Ramos (cell line): ENCODE results near the gene ALK.

ENCODE experiments used
- in situ Hi-C: fragments of 300-500 bp; cut with MboI; formaldehyde crosslinking; loops from one replicate; pipeline ENCODE4 v1.14.3; 2022; ENCODE audit warnings: low sequenced_read_pairs; ENCODE audit not compliant: unreplicated experiment

Gene ALK

DNA sequence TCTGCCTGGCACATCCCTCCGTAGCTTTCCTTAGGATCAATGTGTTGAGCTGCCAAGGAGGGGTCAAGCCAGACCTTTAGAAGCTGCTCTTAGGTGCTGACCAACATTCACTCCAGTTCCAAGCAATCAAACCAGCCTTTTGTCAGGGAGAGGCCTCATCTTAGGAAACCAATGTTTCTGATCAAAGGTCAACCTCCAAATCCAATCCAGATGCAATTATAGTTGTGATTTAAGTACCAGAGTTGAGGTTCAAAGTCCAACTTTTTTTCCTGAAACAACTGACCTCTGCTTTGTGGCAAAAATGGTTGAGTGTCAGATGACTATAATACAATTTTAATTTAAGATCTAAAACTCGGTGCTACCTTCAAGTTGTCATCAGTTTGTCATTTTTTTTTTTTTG lies 303.4 kb downstream of the ALK start:
- in situ Hi-C loops, result no loop called here

DNA sequence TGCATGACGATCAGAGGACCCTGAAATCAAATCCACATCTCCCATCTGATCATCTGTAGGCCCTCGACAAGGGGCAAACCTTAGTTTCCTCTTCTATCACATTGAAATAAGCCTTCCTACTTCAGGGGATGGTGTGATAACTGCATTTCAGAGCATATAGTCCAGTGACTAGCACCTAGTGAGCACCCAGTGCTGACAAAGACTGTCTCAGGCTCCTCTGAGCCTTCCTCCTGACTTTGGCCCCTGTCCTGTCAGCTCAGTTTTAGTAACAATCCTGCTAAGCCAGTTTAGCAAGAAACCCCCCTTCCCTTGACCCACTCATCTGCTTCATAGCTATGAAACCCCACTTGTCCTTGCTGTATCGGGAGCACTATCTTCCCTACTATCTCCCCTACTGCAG lies 304.0 kb downstream of the ALK start:
- in situ Hi-C loops, result no loop called here

- in situ Hi-C loops, result no loop called here
These were observed 304.8 kb downstream of the ALK start for GRCh38 chr2:29616569-29616968.

- in situ Hi-C loops, result no loop called here
These were observed 305.5 kb downstream of the ALK start for GRCh38 chr2:29615841-29616240.

DNA sequence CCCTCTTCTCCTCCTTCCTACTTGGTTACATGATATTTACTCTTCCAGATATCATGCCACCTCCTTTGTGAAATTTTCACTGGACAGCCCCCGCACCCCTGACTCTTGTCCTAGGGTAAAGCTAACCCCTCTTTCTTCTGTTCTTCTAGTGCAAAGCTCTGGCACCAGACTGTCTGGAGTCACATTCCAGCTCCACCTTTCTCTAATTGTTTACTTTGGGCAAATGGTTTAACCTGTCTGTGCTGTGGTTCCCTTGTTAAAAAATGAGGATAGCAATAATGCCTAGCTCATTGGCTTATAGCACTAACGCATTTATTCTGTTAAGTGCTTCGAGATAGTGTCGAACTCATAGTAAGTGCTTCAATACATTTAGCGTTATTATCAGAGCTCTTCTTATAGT lies 306.2 kb downstream of the ALK start:
- in situ Hi-C loops, result no loop called here

DNA sequence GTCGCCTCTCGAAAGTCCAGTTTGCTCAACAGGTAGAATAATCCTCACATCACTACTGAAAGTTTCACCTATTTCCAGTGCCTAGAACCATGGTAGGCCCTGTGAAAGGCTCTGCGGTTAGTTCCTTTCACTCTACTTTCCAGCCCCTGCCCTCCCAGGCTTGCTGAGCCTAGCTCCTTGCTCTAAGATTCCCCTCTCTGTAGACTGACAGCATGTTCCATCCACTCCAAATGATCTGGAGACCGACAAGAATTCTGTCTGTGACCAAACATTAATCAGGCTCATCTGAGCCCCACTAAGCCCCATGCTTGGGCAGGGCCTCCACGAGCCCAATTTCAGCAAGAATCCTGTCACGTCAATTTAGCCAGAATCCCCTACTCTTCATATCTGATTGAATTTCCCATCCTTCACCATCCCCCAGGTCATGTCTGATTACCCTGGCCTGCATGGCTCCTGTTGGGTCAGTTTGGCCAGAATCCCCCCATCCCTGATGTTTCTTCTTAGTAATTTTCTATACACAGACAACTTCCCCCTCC lies 307.0 kb downstream of the ALK start:
- in situ Hi-C loops, result no loop called here

- in situ Hi-C loops, result no loop called here
These were observed 307.6 kb downstream of the ALK start for GRCh38 chr2:29613792-29614266.

DNA sequence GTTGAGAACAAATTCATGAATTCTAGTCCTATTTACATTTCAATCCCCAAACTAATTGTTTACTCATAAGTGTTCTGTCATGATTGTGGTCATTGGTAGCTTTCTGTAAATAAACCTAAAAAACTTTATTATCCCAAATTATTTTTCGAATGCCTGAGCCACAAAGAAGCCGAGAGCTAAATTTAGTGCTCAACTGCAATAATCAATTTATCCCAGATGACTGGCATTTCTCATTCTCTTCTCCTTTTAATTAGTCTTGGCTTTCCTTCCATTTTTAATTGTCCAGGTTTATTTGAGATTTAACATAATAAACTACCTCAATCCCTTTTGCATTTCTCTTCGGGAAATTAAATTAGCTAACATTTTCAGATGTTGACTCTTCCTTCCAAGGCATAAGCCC lies 308.3 kb downstream of the ALK start:
- in situ Hi-C loops, result no loop called here

GRCh38 chr2:29612568-29612967 lies 308.8 kb downstream of the ALK start:
- in situ Hi-C loops, result no loop called here

DNA sequence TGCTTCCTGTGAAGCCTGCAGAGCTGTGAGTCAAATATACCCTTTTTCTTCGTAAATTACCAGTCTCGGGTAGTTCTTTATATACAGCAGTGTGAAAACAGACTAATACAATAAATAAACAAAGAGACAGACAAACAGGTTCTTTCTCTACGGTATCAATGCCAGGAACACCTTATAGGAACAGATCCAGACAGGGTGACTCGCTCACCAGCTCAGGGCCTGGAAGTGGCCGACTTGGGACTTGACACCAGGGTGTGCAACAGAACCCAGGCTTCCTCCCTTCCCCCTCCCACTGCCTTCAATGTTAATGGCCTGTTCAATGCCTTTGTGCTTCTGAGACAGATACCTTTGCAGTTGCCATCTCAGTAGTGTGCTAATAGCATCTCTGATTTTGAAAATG lies 309.5 kb downstream of the ALK start:
- in situ Hi-C loops, result no loop called here

DNA sequence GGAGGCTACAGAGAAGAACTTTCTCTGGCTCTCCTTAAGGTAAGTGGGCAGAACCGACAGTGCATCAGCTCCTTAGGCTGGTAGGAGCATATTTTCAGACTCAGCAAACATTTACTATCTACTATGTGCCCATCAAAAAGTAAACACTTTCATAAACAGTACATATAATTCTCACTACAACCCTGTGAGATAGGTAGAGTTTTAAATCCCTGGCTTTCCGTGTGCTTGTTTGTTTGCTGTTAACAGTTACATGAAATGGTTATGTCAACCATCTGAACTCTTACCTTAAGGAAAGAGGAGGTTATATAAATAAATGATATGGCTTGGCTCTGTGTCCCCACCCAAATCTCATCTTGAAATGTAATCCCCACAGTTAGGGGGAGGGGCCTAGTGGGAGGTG lies 310.1 kb downstream of the ALK start:
- in situ Hi-C loops, result no loop called here

- in situ Hi-C loops, result no loop called here
These were observed 310.8 kb downstream of the ALK start for GRCh38 chr2:29610569-29610968.

DNA sequence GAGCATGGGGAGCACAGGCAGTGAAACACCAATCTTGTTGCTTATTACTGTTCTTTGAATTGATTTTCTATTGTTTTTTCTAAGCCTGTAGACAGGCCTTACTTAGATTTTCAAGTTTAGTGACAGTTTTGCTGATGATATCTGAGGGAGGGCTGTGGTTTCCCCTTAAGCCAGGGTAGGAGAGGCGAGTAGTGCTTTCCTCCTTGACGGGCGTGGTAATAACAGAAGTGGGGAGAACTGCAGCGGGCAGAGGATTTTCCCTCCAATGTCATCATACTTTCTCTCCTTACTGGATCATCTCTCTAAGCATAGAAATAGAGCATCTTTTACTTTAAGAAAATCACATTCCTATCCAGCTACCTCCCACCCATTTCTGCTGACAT lies 314.4 kb downstream of the ALK start:
- in situ Hi-C loops, result no loop called here

- in situ Hi-C loops, result no loop called here
These were observed 315.0 kb downstream of the ALK start for GRCh38 chr2:29606104-29607037.

GRCh38 chr2:29603341-29603740 lies 318.0 kb downstream of the ALK start:
- in situ Hi-C loops, result no loop called here

- in situ Hi-C loops, result no loop called here
These were observed 319.5 kb downstream of the ALK start for GRCh38 chr2:29601872-29602271.

- in situ Hi-C loops, result no loop called here
These were observed 320.1 kb downstream of the ALK start for GRCh38 chr2:29601321-29601720.

- in situ Hi-C loops, result no loop called here
These were observed 321.4 kb downstream of the ALK start for GRCh38 chr2:29599946-29600345.

GRCh38 chr2:29598978-29599377 lies 322.4 kb downstream of the ALK start:
- in situ Hi-C loops, result no loop called here

DNA sequence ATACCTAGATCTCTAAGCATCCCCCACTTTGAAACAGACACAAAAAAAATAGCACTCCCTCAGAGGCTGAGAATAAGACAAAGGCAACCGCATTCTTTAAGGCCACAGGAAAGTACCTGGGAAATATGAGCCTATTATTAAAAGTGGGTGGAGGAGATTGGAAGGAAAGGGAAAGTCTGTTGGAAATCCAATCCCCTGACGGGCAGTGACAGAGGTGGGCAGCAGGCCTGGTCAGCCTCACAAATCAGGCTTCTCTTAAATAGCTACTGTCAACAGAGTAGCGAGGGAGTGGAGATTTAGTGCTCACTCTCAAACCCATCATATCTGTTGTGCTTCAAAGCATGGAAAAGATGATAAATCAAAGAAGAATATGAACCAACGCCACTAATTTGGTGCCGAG lies 324.4 kb downstream of the ALK start:
- in situ Hi-C loops, result no loop called here

- in situ Hi-C loops, result no loop called here
These were observed 324.8 kb downstream of the ALK start for GRCh38 chr2:29596584-29596983.

DNA sequence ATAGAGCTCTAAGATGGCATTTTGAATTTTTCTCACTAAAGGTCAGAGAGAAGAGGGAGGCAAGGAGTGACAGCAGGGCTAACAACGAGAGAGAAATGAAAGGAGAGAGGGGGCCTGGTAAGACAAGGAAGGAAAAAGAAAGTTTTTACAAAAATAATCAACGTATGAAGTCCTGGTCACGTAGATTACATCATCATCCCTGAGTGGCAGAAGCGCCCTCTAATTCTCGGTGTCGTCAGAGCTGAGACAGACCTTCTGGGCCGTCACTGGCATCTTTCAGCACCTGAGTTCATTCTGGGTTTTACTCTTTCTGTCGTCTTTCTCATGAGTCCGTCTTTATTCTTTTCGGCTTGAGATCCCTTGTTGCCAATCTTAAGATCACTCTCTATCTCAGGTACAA lies 329.8 kb downstream of the ALK start:
- in situ Hi-C loops, result no loop called here
